ENCODE data around the gene SLC27A5.

DNA sequence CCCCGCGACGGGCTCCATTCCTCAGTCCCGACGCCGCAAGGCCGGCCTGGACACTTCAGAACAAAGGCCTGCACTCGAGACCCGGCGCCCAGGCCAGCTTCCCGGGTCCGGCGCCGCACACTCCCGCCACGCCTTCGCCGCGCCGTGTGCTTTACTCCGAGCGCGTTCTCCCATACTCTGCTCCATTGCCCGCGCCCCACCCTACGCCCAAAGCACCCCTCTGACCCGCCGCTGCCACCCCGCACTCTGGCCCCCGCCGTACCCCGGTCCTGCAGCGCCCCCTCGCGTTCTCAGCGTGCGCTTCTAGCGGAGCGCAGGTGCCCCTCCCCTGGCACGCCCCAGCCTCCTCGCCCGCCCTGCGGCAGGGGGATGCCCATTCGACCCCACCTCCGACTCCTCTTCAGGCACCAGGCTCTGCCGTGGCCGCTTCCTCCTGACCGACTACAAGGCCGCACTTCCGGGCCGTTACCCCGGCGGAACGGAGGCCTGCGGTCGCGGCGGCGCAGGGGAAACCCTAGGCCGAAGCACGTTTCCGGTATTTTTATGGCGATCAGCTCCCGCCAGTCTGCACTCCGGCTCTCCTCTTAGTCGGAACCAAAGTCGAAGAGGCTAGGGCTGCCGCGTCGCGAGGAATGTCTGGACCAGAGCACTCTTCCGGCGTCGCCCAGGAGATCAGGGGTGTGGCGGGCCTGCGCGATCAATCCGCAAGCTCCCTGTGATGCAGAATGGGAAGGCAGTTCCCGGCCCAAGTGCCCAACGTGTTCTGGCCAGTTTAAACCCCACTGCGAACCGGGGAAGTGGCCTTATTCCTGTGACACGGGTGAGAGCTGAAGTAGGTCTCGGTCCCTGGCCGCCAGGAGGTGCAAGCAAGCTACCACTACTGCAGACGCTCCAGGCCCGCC lies 7.8 kb upstream of the SLC27A5 start, which contains the start of gene ZBTB45:
- TF ChIP-seq EZH2 (IDR thresholded peaks at IDR 0.05; ENCODE audit: insufficient read depth, poor library complexity, severe bottlenecking) (no peak), EZH2phosphoT487 (IDR thresholded peaks at IDR 0.05; ENCODE audit: insufficient read depth, low read depth) (no peak)

All from GM23248 (cell line).